Measurements from ENCODE around the gene NRBP1. TPM values are rescaled to one million over a fixed set of nuclear protein-coding genes. Genes with fewer than 3 reads are reported as not detected.

NRBP1 gene
- total RNA-seq, 2 donors from 2014 or later: 66.0 to 117 TPM

DNA sequence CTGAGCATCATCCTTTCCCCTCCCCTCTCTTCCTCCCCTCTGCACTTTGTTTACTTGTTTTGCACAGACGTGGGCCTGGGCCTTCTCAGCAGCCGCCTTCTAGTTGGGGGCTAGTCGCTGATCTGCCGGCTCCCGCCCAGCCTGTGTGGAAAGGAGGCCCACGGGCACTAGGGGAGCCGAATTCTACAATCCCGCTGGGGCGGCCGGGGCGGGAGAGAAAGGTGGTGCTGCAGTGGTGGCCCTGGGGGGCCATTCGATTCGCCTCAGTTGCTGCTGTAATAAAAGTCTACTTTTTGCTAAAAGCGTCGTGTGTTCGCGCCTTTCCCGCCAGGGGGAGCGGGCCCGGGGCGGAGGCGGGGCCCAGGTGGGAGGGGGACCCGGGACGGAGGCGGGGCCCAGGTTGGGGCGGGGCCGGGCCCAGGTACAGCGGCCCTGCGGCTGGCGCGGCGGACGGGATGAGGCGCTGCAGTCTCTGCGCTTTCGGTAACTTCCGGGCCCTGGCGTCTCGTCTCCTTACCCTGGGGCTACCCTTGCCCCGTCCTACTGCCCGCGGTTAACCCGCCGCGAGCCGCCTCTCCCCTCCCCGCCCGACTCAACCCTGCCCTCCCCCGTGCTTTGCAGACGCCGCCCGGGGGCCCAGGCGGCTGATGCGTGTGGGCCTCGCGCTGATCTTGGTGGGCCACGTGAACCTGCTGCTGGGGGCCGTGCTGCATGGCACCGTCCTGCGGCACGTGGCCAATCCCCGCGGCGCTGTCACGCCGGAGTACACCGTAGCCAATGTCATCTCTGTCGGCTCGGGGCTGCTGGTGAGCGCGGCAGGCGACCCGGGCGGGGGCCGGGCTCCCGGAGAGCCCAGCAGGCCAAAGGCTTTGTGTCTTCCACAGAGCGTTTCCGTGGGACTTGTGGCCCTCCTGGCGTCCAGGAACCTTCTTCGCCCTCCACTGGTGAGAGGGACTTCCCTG is 13.8 kb downstream of the NRBP1 start, which contains the start of gene KRTCAP3:
KRTCAP3 (plus strand) TSS at position 424 of the 962 bp plus-strand sequence; CDS start at position 456, 32 bp downstream.
- no peak for DNase-seq (ENCODE audit: low spot score)
- ATAC-seq: peak in 1 of 2 donors; percentile 31

DNA sequence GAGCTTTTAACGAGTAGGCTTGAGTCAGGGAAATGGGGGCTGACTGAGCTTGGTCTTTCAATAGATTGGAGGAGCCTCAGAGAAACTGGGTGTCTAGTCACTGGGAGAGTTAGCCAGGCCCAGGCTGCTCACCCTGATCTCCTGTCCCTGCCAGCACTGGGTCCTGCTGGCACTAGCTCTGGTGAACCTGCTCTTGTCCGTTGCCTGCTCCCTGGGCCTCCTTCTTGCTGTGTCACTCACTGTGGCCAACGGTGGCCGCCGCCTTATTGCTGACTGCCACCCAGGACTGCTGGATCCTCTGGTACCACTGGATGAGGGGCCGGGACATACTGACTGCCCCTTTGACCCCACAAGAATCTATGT is 14.5 kb downstream of the NRBP1 start:
- Mint-ChIP-seq H3K4me1 (ENCODE audit: low read depth in 2 of 2) (peaks cover 0 to 14% of the 10 kb centered on the region in 2 donors), H3K27ac (peak overlapping the region in 1 of 2 donors; percentile 9), H3K27me3 (no peaks in the 10 kb centered on the region), H3K9me3 (no peaks in the 10 kb centered on the region), H3K4me3 (no peak overlapping the region), H3K36me3 (peaks cover 20% of the 10 kb centered on the region)
- no peak for DNase-seq (ENCODE audit: low spot score)
- no peak for ATAC-seq

More for the DNA sequence above, 13.8 kb downstream of the NRBP1 start, which contains the start of gene KRTCAP3:
- H3K27me3 Mint-ChIP-seq: no peaks in the 10 kb centered on the region
- H3K4me1 Mint-ChIP-seq (ENCODE audit: low read depth in 2 of 2): peaks cover 0 to 14% of the 10 kb centered on the region in 2 donors
- peaks cover 20% of the 10 kb centered on the region for H3K36me3 Mint-ChIP-seq
- H3K4me3 Mint-ChIP-seq: no peak within 1 kb of the TSS
- peak within 1 kb of the TSS in 1 of 2 donors; percentile 9 for H3K27ac Mint-ChIP-seq
- no peaks in the 10 kb centered on the region for H3K9me3 Mint-ChIP-seq

DNA sequence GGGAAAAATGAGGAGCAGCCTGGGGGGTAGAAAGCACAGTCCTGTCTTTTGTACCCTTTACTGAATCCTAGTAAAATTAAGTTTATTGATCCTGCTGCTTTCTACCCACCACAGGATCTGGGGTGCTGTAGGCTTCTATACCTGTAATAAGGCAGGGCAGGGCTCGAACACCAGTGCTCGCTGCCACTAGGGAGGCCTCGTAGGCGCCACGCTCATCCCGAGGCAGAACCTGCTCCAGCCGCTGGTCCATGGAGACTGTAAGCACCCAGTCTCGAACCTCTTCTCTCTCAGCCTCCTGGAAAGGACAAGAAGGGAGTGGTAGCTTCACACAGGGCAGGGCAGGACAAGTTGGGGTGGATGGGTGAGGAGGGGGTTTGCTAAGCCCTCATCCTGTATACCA is 16.7 kb downstream of the NRBP1 start:
- Mint-ChIP-seq H3K36me3 (peaks cover 8% of the 10 kb centered on the region), H3K9me3 (no peaks in the 10 kb centered on the region), H3K27ac (no peak overlapping the region), H3K27me3 (no peaks in the 10 kb centered on the region), H3K4me1 (ENCODE audit: low read depth in 2 of 2) (peaks cover 0 to 8% of the 10 kb centered on the region in 2 donors), H3K4me3 (no peak overlapping the region)
- ATAC-seq (no peak), DNase-seq (ENCODE audit: low spot score) (no peak)

DNA sequence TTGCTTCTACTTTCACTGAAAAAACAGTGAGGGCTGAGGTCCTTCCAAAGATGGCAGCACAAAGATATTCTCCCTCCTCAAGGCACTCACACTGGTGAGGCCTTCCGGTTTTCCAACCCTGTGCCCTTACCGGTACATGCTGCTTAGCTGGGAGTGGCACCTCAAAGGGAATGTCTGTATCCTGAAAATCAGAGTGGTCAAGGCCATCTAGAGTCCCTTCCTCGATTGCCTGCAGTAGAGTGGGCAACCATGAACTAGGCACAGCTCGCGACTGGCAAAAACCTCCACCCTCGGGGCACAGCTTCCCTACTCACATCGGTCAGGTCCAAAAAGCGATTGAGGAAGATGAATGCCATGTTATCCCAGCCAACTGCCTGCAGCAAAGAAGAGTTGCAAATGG is 17.2 kb downstream of the NRBP1 start:
- ATAC-seq (no peak), DNase-seq (ENCODE audit: low spot score) (no peak)
- Mint-ChIP-seq H3K27ac (no peak overlapping the region), H3K27me3 (no peaks in the 10 kb centered on the region), H3K4me3 (no peak overlapping the region), H3K4me1 (ENCODE audit: low read depth in 2 of 2) (peaks cover 0 to 4% of the 10 kb centered on the region in 2 donors), H3K36me3 (peaks cover 4% of the 10 kb centered on the region), H3K9me3 (no peaks in the 10 kb centered on the region)

DNA sequence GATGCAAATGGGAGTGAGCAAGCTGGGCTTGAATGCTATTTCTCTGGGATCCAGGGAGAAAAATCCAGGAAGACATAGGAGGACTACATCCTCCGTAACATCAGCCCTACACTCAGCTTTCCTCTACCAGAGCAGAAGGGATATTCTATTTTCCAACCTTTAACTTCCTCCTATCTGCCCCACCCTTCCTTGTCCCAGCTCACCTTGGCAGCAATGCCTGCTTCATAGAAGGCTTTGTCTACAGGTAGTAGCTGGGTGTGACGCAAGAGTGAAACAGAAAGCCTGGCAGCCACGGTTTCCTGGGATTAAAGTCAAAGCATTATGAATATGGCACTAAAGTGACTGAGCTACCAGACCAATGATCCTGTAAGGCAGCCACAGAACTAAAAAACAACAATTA is 17.6 kb downstream of the NRBP1 start:
- Mint-ChIP-seq H3K27me3 (no peaks in the 10 kb centered on the region), H3K27ac (no peak overlapping the region), H3K4me1 (ENCODE audit: low read depth in 2 of 2) (peaks cover 0 to 4% of the 10 kb centered on the region in 2 donors), H3K9me3 (no peaks in the 10 kb centered on the region), H3K4me3 (no peak overlapping the region), H3K36me3 (no peaks in the 10 kb centered on the region)
- no peak for ATAC-seq
- DNase-seq (ENCODE audit: low spot score): no peak

DNA sequence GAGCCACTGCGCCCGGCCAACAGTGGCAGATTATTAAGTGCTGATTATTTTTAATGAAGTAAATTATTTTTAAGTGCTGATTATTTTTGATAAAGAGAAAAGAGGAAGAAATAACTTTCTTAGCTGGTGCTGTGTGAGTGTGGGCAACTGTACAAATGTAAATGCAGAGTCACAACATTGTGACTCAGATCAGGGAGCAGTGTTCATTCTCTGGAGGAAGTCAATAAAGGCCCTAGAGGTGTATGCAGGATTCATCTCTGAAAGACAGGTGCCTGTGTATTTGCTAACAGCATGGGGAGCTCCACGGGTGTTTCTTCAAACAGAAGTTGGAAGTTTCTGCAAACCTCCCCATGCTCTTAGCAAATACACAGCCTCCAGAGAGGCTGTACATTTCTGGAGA is 19.9 kb downstream of the NRBP1 start:
- ATAC-seq (no peak), DNase-seq (ENCODE audit: low spot score) (no peak)
- no peaks in the 10 kb centered on the region for H3K9me3 Mint-ChIP-seq
- no peak overlapping the region for H3K27ac Mint-ChIP-seq
- no peaks in the 10 kb centered on the region for H3K36me3 Mint-ChIP-seq
- no peaks in the 10 kb centered on the region for H3K4me1 Mint-ChIP-seq (ENCODE audit: low read depth in 2 of 2)
- no peak overlapping the region for H3K4me3 Mint-ChIP-seq
- no peaks in the 10 kb centered on the region for H3K27me3 Mint-ChIP-seq

DNA sequence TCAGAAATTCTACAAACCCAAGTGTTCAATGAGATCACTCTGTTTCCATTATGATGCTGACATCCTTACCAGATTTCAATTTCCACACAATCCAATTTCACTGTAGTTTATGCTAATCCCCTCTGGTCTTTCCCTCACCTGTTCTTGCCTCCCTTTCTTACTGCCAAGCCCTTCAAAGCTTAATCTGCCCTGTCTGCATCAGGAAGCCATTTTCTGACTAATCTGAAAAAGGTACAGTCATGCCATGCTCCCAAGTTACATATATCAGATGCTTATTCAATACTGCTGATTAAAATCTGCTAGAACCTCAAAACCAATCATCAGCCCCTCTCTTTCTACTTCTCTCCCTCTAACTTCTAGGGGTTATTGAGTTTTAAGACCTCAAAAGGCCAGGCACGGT is 22.7 kb downstream of the NRBP1 start:
- Mint-ChIP-seq H3K9me3 (no peaks in the 10 kb centered on the region), H3K27ac (no peak overlapping the region), H3K36me3 (no peaks in the 10 kb centered on the region), H3K27me3 (no peaks in the 10 kb centered on the region), H3K4me1 (ENCODE audit: low read depth in 2 of 2) (no peaks in the 10 kb centered on the region), H3K4me3 (no peak overlapping the region)
- DNase-seq (ENCODE audit: low spot score) (no peak), ATAC-seq (no peak)

DNA sequence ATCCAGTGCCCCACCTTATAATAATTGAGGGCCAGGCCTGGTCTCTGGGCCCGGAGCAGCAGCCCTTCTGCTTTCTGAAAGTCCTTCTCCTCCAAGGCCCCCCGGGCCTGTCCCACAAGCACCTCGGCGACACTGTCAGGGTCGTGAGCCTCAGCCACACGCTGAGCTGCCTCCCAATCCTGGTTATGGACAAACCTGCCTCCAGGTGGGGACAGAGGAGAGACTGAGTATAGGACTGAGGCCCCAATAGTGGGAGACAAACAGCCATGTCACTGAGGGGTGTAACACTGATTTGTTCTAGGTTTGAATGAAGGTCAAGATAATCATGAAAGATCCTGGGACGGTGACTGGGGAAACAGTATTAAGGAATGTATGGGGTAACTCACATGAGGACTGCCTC is 25.5 kb downstream of the NRBP1 start:
- DNase-seq (ENCODE audit: low spot score): no peak
- Mint-ChIP-seq H3K36me3 (no peaks in the 10 kb centered on the region), H3K27ac (no peak overlapping the region), H3K27me3 (no peaks in the 10 kb centered on the region), H3K4me3 (no peak overlapping the region), H3K4me1 (ENCODE audit: low read depth in 2 of 2) (no peaks in the 10 kb centered on the region), H3K9me3 (no peaks in the 10 kb centered on the region)
- no peak for ATAC-seq

DNA sequence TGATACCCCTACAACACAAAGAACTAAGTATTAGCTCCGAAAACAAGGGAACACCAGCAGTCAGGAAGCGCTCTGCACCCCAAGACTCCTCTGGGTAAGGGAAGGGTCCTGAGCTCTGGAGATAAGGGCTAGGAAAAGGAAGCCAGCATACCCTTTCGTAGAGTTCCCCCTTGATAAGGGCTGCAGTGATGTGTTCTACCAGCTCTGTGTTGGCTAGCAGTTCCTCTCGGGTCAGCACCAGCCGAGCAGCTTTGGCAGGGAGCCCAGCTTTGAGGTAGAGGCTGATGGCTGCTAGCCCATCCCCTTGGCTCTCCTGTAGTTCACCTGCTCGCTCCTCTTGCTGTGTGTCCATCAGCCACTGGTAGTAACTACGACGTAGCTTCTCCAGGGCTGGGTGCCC is 32.7 kb downstream of the NRBP1 start:
- Mint-ChIP-seq H3K27ac (no peak overlapping the region), H3K36me3 (no peaks in the 10 kb centered on the region), H3K9me3 (no peaks in the 10 kb centered on the region), H3K4me3 (no peak overlapping the region), H3K4me1 (ENCODE audit: low read depth in 2 of 2) (no peaks in the 10 kb centered on the region), H3K27me3 (no peaks in the 10 kb centered on the region)
- DNase-seq (ENCODE audit: low spot score): no peak
- no peak for ATAC-seq

DNA sequence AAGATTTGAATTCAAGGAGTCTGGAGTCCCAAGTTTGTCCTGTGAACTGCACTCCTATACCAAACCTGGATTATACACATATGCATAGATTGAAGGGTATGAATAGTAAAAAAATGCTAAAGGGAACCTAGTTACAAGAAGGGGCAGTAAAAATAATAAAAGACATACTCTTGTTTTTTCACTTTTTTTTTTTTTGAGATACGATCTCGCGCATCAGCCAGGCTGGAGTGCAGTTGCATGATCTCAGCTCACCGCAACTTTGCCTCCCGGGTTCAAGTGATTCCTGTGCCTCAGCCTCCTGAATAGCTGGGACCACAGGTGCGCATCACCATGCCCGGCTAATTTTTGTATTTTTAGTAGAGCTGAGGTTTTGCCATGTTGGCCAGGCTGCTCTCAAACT is 36.0 kb downstream of the NRBP1 start:
- no peaks in the 10 kb centered on the region for H3K9me3 Mint-ChIP-seq
- H3K27ac Mint-ChIP-seq: no peak overlapping the region
- no peak for DNase-seq (ENCODE audit: low spot score)
- H3K4me1 Mint-ChIP-seq (ENCODE audit: low read depth in 2 of 2): no peaks in the 10 kb centered on the region
- ATAC-seq: no peak
- no peaks in the 10 kb centered on the region for H3K27me3 Mint-ChIP-seq
- H3K4me3 Mint-ChIP-seq: no peak overlapping the region
- H3K36me3 Mint-ChIP-seq: no peaks in the 10 kb centered on the region

DNA sequence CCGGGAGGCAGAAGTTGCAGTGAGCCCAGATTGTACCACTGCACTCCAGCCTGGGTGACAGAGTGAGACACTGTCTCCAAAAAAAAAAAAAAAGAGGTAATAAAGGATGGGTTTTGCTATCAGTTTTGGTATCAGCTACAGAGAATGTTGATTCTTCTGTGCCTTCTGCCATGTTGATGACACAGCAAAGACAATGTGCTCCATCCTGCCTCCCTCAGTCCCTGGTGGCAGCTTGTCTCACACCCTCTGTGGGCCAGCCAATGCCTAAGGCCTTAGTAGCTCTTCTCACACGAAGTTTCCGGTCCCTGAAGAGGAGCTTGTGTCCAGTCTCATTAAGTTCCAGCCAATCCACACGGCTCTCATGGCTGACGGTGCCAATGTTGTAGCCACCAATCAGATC is 43.5 kb downstream of the NRBP1 start:
- no peaks in the 10 kb centered on the region for H3K9me3 Mint-ChIP-seq
- no peak overlapping the region for H3K27ac Mint-ChIP-seq
- H3K27me3 Mint-ChIP-seq: no peaks in the 10 kb centered on the region
- DNase-seq (ENCODE audit: low spot score): no peak
- ATAC-seq: no peak
- peaks cover 5% of the 10 kb centered on the region for H3K36me3 Mint-ChIP-seq
- no peaks in the 10 kb centered on the region for H3K4me1 Mint-ChIP-seq (ENCODE audit: low read depth in 2 of 2)
- H3K4me3 Mint-ChIP-seq: no peak overlapping the region

DNA sequence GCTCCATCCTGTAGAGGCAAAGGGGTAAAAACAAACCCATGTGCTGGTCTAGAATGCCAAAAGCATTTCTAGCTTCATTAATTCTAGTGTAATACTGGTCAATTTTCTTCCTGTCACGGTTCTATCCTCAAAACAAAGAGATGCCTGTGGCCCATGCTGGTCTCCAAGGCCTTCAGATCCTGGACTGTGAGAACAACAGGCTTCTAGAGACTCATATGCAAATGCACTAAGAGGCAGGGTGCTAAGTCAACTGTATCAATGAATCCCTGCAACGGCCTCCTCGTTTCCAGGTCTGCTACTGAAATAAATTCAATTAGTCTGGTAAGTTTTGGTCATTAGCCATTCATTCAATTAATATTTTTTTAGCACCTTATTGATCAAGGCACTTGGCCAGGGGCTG is 57.1 kb downstream of the NRBP1 start:
- ATAC-seq (no peak), DNase-seq (ENCODE audit: low spot score) (no peak)
- Mint-ChIP-seq H3K27me3 (no peaks in the 10 kb centered on the region), H3K4me3 (no peak overlapping the region), H3K36me3 (no peaks in the 10 kb centered on the region), H3K9me3 (no peaks in the 10 kb centered on the region), H3K27ac (no peak overlapping the region), H3K4me1 (ENCODE audit: low read depth in 2 of 2) (peaks cover 11 to 20% of the 10 kb centered on the region in 2 donors)

DNA sequence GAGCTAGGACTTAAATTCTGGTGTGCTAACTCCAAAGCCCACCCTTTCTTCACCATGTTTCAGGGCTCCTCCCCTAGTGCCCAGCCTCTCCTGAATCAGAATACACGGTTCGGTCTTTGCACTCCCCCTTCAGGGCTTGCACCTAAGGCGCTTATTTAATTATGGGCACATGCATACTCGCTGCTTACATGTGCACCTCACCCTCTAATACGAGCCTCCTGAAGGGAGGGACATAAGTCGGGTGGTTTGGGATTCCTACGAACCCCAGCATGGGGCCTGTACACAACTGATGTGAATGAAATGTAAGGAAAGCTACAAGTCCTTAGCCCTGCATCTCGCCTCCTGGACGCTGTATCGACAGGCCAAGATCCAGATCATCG is 60.7 kb downstream of the NRBP1 start:
- DNase-seq (ENCODE audit: low spot score) (no peak), ATAC-seq (no peak)
- H3K9me3 Mint-ChIP-seq: no peaks in the 10 kb centered on the region
- peaks cover 19 to 20% of the 10 kb centered on the region in 2 donors for H3K4me1 Mint-ChIP-seq (ENCODE audit: low read depth in 2 of 2)
- H3K27ac Mint-ChIP-seq: peak overlapping the region; percentile 73 to 86
- no peaks in the 10 kb centered on the region for H3K36me3 Mint-ChIP-seq
- H3K4me3 Mint-ChIP-seq: peak overlapping the region; percentile 96
- peaks cover 11 to 14% of the 10 kb centered on the region in 2 donors for H3K27me3 Mint-ChIP-seq

DNA sequence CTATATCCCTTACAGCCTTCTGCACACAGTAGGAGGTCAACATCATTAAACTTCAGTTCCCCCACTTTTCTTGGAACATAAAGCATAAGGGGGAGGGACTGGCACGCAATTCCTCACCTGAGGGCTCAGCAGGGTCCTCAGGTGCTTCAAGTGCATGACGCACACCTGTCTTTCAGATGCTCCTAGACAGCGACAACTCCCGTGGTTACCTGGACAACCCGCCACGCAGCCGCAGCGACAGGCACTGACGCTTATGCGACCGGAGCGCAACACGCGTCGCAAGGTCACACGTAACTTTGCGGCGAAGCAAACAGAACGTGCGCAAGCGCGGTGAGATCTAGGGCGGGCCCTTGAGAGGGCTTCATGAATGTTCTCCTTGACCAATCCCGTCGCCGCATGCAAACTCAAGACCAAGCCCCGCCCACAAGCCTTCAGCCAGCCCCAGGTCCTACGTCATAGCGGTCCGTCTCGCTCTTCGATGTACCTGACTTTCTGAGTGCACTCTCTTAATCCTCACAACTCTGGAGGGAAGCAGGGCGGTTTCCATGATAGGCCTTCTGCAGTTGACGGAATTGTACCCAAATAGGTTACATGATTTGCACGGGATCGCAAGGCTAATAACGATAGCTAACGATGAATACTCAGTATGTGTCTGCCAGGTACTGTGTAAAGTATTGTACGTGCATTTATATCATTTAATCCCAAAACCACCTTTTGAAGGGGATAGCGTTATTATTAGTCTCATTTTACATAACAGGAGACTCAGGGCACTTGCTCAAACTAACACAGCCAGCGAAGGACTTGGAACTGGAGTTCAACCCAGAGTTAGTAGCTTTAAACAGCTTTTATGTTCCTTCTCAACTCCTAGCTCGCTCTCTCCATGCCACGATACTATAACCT is 61.3 kb downstream of the NRBP1 start, which contains the start of gene IFT172:
IFT172 (minus strand) TSS at position 246 of the 900 bp plus-strand sequence; CDS start at position 156, 90 bp downstream.
- Mint-ChIP-seq H3K9me3 (no peaks in the 10 kb centered on the region), H3K27ac (peak within 1 kb of the TSS; percentile 73 to 86), H3K36me3 (no peaks in the 10 kb centered on the region), H3K27me3 (peaks cover 11 to 15% of the 10 kb centered on the region in 2 donors), H3K4me1 (ENCODE audit: low read depth in 2 of 2) (peaks cover 19 to 20% of the 10 kb centered on the region in 2 donors), H3K4me3 (peak within 1 kb of the TSS; percentile 96)
- ATAC-seq (peak; percentile 97 to 98), DNase-seq (ENCODE audit: low spot score) (peak; percentile 99)
